ENCODE results near the gene ZCCHC7. TPM values are rescaled to one million over a fixed set of nuclear protein-coding genes. Genes with fewer than 3 reads are reported as not detected.

Gene ZCCHC7
- total and polyA plus RNA-seq, 2 donors (not counting 3 experiments of a cell fraction or from before 2014, with no cell fraction given) = 7.4 to 14.8 TPM

- FAIRE-seq = no peak
- TF ChIP-seq MAX (IDR thresholded peaks at IDR 0.05; ENCODE audit: insufficient read depth, insufficient read length) (no peak), GATA2 (IDR thresholded peaks at IDR 0.05; ENCODE audit: insufficient read depth, insufficient read length, low read depth, low read length) (no peak), POLR2A (IDR thresholded peaks at IDR 0.05; ENCODE audit: low read depth, low read length) (no peak), POLR2AphosphoS5 (IDR thresholded peaks at IDR 0.05; ENCODE audit: insufficient read depth, low read depth, low read length) (no peak), MYC (IDR thresholded peaks at IDR 0.05; ENCODE audit: low read depth, low read length) (no peak), EZH2 (IDR thresholded peaks at IDR 0.05; ENCODE audit: borderline replicate concordance, low read depth, low read length, severe bottlenecking) (no peak)
- Histone ChIP-seq H3K4me2 (ENCODE audit: insufficient read depth, low read length) (no peak overlapping the region), H3K36me3 (ENCODE audit: control insufficient read depth in 2 of 2, extremely low read depth in 1 of 2, insufficient read depth in 2 of 2, low read length in 2 of 2) (no peaks in the 10 kb centered on the region), H3K27me3 (ENCODE audit: control insufficient read depth in 2 of 2, insufficient read depth in 2 of 2, low read length in 2 of 2) (no peaks in the 10 kb centered on the region), H3K9me3 (replicated peaks; ENCODE audit: control insufficient read depth, insufficient read depth, low read length) (no peaks in the 10 kb centered on the region), H3K9me1 (replicated peaks; ENCODE audit: control insufficient read depth, extremely low read depth, insufficient read depth, low read length) (no peaks in the 10 kb centered on the region), H3K4me1 (ENCODE audit: control insufficient read depth, extremely low read depth, insufficient read depth, low read length) (peaks cover 27% of the 10 kb centered on the region), H3K79me2 (ENCODE audit: control insufficient read depth, insufficient read depth, low read length) (no peaks in the 10 kb centered on the region), H4K20me1 (replicated peaks; ENCODE audit: control insufficient read depth, extremely low read depth, insufficient read depth, low read length) (no peaks in the 10 kb centered on the region), H2AFZ (ENCODE audit: low read depth, low read length) (no peak overlapping the region), H3K9ac (replicated peaks; ENCODE audit: extremely low read depth, insufficient read depth, low read length) (no peak overlapping the region), H3K27ac (ENCODE audit: insufficient read depth, low read depth, low read length) (no peak overlapping the region), H3K4me3 (replicated peaks in 1 of 3; ENCODE audit: insufficient read depth in 1 of 3, low read depth in 1 of 3, low read length in 3 of 3) (no peak overlapping the region)
- dilution Hi-C loops (cut with MboI; ENCODE audit: extremely low pct_ligation_motif_present, low sequenced_read_pairs) (no loop called here), intact Hi-C loops (cut with micrococcal nuclease) (no loop called here)
- ChIA-PET CTCF (no interaction called here), POLR2A (interaction anchor here (0.8 kb wide), 1 partner anchor 162 kb away, joined by 6 read pairs; no protein-coding TSS in a partner anchor)
- BruUV-seq (replicated peaks) = no TSS peak
- no peak for DNase-seq (ENCODE audit: low read depth, low spot score)
Measured at GRCh38 chr9:37198039-37198729, 77.8 kb downstream of the ZCCHC7 start.

DNA sequence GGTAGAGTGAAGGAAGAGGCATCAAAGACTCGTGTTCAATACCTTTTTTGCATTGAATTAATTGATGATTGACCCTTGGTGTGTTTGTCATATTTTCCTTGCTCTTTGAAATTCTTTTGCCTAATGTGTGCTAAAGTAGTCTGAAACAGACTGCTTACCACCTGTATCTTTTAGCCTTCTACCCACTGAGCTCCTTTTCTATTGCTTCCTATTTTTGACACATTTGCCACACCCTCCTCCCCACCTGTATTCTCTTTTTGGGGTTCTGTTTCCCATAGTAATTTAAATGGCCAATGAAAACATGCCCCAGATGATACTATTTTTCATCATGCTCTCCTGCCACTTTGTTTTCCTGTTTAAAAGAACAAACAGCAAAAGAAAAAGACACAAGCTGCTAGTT, 78.5 kb downstream of the ZCCHC7 start:
- DNase-seq (ENCODE audit: low read depth, low spot score) = no peak
- FAIRE-seq = no peak
- TF ChIP-seq JUN (IDR thresholded peaks at IDR 0.05; ENCODE audit: borderline replicate concordance, insufficient read depth, insufficient read length, low read depth) (no peak), FOS (IDR thresholded peaks at IDR 0.05; ENCODE audit: borderline replicate concordance, insufficient read depth, low read length) (no peak), GATA2 (IDR thresholded peaks at IDR 0.05; ENCODE audit: insufficient read depth, insufficient read length, low read depth, low read length) (no peak)
- TF ChIP-seq, protein P1, sequence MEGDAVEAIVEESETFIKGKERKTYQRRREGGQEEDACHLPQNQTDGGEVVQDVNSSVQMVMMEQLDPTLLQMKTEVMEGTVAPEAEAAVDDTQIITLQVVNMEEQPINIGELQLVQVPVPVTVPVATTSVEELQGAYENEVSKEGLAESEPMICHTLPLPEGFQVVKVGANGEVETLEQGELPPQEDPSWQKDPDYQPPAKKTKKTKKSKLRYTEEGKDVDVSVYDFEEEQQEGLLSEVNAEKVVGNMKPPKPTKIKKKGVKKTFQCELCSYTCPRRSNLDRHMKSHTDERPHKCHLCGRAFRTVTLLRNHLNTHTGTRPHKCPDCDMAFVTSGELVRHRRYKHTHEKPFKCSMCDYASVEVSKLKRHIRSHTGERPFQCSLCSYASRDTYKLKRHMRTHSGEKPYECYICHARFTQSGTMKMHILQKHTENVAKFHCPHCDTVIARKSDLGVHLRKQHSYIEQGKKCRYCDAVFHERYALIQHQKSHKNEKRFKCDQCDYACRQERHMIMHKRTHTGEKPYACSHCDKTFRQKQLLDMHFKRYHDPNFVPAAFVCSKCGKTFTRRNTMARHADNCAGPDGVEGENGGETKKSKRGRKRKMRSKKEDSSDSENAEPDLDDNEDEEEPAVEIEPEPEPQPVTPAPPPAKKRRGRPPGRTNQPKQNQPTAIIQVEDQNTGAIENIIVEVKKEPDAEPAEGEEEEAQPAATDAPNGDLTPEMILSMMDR (IDR thresholded peaks at IDR 0.05; ENCODE audit: extremely low read depth in 1 of 2, insufficient read depth in 1 of 2, low read depth in 1 of 2, low read length in 2 of 2) = no peak
- Histone ChIP-seq H3K27ac (ENCODE audit: insufficient read depth, low read depth, low read length) (no peak overlapping the region), H3K4me2 (ENCODE audit: insufficient read depth, low read length) (no peak overlapping the region), H3K9me1 (replicated peaks; ENCODE audit: control insufficient read depth, extremely low read depth, insufficient read depth, low read length) (no peaks in the 10 kb centered on the region), H3K9ac (replicated peaks; ENCODE audit: extremely low read depth, insufficient read depth, low read length) (no peak overlapping the region), H3K27me3 (ENCODE audit: control insufficient read depth in 2 of 2, insufficient read depth in 2 of 2, low read length in 2 of 2) (no peaks in the 10 kb centered on the region), H3K36me3 (ENCODE audit: control insufficient read depth in 2 of 2, extremely low read depth in 1 of 2, insufficient read depth in 2 of 2, low read length in 2 of 2) (no peaks in the 10 kb centered on the region), H4K20me1 (replicated peaks; ENCODE audit: control insufficient read depth, extremely low read depth, insufficient read depth, low read length) (no peaks in the 10 kb centered on the region), H3K4me1 (ENCODE audit: control insufficient read depth, extremely low read depth, insufficient read depth, low read length) (peaks cover 27% of the 10 kb centered on the region), H3K9me3 (replicated peaks; ENCODE audit: control insufficient read depth, insufficient read depth, low read length) (no peaks in the 10 kb centered on the region), H2AFZ (ENCODE audit: low read depth, low read length) (no peak overlapping the region), H3K79me2 (ENCODE audit: control insufficient read depth, insufficient read depth, low read length) (no peaks in the 10 kb centered on the region), H3K4me3 (replicated peaks in 1 of 3; ENCODE audit: insufficient read depth in 1 of 3, low read depth in 1 of 3, low read length in 3 of 3) (no peak overlapping the region)
- no TSS peak for BruUV-seq (replicated peaks)
- dilution Hi-C loops (cut with MboI; ENCODE audit: extremely low pct_ligation_motif_present, low sequenced_read_pairs) (no loop called here), intact Hi-C loops (cut with micrococcal nuclease) (no loop called here)
- CTCF ChIA-PET = no interaction called here
- POLR2A ChIA-PET = interaction anchor here (0.8 kb wide), 1 partner anchor 163 kb away, joined by 6 read pairs; no protein-coding TSS in a partner anchor
